ENCODE results near the gene LRRK2.

- TF ChIP-seq CTCF (IDR thresholded peaks at IDR 0.05; ENCODE audit: low read depth, low read length, poor library complexity, severe bottlenecking) (no peak), EZH2phosphoT487 (IDR thresholded peaks at IDR 0.05; ENCODE audit: borderline replicate concordance, low read length) (no peak)
These were observed 5.2 kb downstream of the LRRK2 start for GRCh38 chr12:40229690-40230651.
